Neural cell (in vitro differentiated cells): Measurements from ENCODE around the gene BIRC6.

Source experiments
- CTCF ChIP-seq: fragments of 450-650 bp; IDR thresholded peaks from 2 replicates; pipeline ENCODE4 v1.5.1; 2014; ENCODE audit warnings: antibody characterized with exemption, mild to moderate bottlenecking, moderate library complexity; ENCODE audit not compliant: poor library complexity, severe bottlenecking
- EP300 ChIP-seq: fragments of 450-650 bp; conservative IDR thresholded peaks from 2 replicates; pipeline ENCODE4 v1.6.1; 2014; ENCODE audit warnings: antibody characterized with exemption, mild to moderate bottlenecking, moderate library complexity; ENCODE audit not compliant: poor library complexity, severe bottlenecking
- EZH2 ChIP-seq: fragments of 200-600, 300-800 bp; shearing (Covaris generic), sonication (generic); IDR thresholded peaks from 2 replicates; pipeline ENCODE4 v1.6.1; 2014; ENCODE audit warnings: antibody characterized with exemption, low read length, borderline replicate concordance, mild to moderate bottlenecking; ENCODE audit not compliant: insufficient read depth, poor library complexity, severe bottlenecking
- POLR2AphosphoS5 ChIP-seq: IDR thresholded peaks from 2 replicates; pipeline ENCODE4 v1.6.1; 2012
- SMC3 ChIP-seq: fragments of 450-650 bp; conservative IDR thresholded peaks from 2 replicates; pipeline ENCODE4 v1.6.1; 2014; ENCODE audit warnings: antibody characterized with exemption, mild to moderate bottlenecking, moderate library complexity; ENCODE audit not compliant: poor library complexity
- TAF1 ChIP-seq: IDR thresholded peaks from 2 replicates; pipeline ENCODE4 v1.6.1; 2012; ENCODE audit warnings: low read depth

GRCh38 chr2:32506446-32506845 lies 149.6 kb downstream of the BIRC6 start:
- TF ChIP-seq TAF1 (no peak), CTCF (no peak), POLR2AphosphoS5 (no peak), EZH2 (no peak), SMC3 (no peak), EP300 (no peak)
